Osteoblast (primary cell): ENCODE measurements around the gene TAPT1. TPM values are rescaled to one million over a fixed set of nuclear protein-coding genes. Genes with fewer than 3 reads are reported as not detected.

Source experiments
- DNase-seq: peaks from one replicate; pipeline ENCODE4 v3.0.0; 2011; ENCODE audit warnings: low spot score, mixed read lengths; ENCODE audit not compliant: insufficient read length; ENCODE audit errors: missing footprints
- H2AFZ ChIP-seq: 2 replicates; pipeline ENCODE4 v1.6.0; 2011; ENCODE audit warnings: mild to moderate bottlenecking, low read length
- H3K27ac ChIP-seq: 2 replicates; pipeline ENCODE4 v1.5.1; 2011; ENCODE audit warnings: mild to moderate bottlenecking, low read depth, low read length, moderate library complexity
- H3K27me3 ChIP-seq: 2 replicates; pipeline ENCODE4 v1.6.0; 2012; ENCODE audit warnings: mild to moderate bottlenecking, control low read depth, inconsistent platforms, low read length, moderate library complexity; ENCODE audit not compliant: insufficient read depth
- H3K36me3 ChIP-seq: 2 replicates; pipeline ENCODE4 v1.5.1; 2011; ENCODE audit warnings: mild to moderate bottlenecking, low read length, control low read depth, moderate library complexity; ENCODE audit not compliant: insufficient read depth
- H3K4me1 ChIP-seq: 2 replicates; pipeline ENCODE4 v1.5.1; 2011; ENCODE audit warnings: mild to moderate bottlenecking, low read length, control low read depth, moderate library complexity; ENCODE audit not compliant: insufficient read depth
- H3K4me2 ChIP-seq: 2 replicates; pipeline ENCODE4 v1.6.0; 2011; ENCODE audit warnings: mild to moderate bottlenecking, low read length; ENCODE audit not compliant: insufficient read depth
- H3K4me3 ChIP-seq: fragments of 200-600 bp; sonication (generic); 3 replicates; pipeline ENCODE4 v1.5.1; 2012; ENCODE audit warnings: mild to moderate bottlenecking, low read length, inconsistent platforms; ENCODE audit not compliant: insufficient read depth
- H3K79me2 ChIP-seq: 2 replicates; pipeline ENCODE4 v1.6.0; 2012; ENCODE audit warnings: mild to moderate bottlenecking, low read length, control low read depth, inconsistent platforms; ENCODE audit not compliant: insufficient read depth
- H3K9me3 ChIP-seq: 2 replicates; pipeline ENCODE4 v1.5.1; 2011; ENCODE audit warnings: low read depth, low read length, control low read depth
- H4K20me1 ChIP-seq: 2 replicates; pipeline ENCODE4 v1.6.0; 2012; ENCODE audit warnings: mild to moderate bottlenecking, low read length, control low read depth; ENCODE audit not compliant: insufficient read depth
- total RNA-seq: library from RNA; depleted of rRNA; stranded (reverse); fragments of >200 nt; gene quantifications from 2 replicates; pipeline ENCODE4 v1.2.3, GENCODE V29; 2012
- TF ChIP-seq, protein P1 (sequence below): IDR thresholded peaks from 2 replicates; pipeline ENCODE4 v1.5.1; 2011; ENCODE audit warnings: mild to moderate bottlenecking, low read depth, low read length, moderate library complexity; ENCODE audit errors: extremely low read depth

The TAPT1 gene
- total RNA-seq, 1 donor: 19.5 TPM

DNA sequence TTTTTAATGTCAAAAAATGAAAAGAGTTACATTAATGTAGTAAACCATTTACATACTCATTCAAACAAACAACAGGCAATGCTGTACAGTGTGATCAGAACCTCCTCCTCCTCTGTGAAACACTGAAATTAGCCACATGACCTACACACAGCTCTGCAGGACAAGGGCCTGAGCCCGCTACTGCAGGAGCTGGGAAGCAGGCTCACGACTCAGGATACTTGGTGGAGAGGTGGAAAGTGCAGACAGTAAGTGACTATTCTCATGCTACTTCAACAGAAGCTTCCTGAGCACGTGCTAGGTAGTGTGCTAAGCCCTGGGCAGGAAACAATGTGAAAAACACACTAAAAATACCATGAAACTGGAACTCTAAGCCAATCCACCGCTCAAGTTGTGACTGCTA, 56.8 kb downstream of the TAPT1 start:
- peaks cover 7% of the 10 kb centered on the region for H3K36me3 ChIP-seq
- H4K20me1 ChIP-seq: no peaks in the 10 kb centered on the region
- no peak overlapping the region for H3K4me3 ChIP-seq
- H3K4me2 ChIP-seq: no peak overlapping the region
- H3K79me2 ChIP-seq: no peaks in the 10 kb centered on the region
- H3K27me3 ChIP-seq: no peaks in the 10 kb centered on the region
- no peaks in the 10 kb centered on the region for H3K9me3 ChIP-seq
- H2AFZ ChIP-seq: no peak overlapping the region
- H3K27ac ChIP-seq: no peak overlapping the region
- TF ChIP-seq, protein P1, sequence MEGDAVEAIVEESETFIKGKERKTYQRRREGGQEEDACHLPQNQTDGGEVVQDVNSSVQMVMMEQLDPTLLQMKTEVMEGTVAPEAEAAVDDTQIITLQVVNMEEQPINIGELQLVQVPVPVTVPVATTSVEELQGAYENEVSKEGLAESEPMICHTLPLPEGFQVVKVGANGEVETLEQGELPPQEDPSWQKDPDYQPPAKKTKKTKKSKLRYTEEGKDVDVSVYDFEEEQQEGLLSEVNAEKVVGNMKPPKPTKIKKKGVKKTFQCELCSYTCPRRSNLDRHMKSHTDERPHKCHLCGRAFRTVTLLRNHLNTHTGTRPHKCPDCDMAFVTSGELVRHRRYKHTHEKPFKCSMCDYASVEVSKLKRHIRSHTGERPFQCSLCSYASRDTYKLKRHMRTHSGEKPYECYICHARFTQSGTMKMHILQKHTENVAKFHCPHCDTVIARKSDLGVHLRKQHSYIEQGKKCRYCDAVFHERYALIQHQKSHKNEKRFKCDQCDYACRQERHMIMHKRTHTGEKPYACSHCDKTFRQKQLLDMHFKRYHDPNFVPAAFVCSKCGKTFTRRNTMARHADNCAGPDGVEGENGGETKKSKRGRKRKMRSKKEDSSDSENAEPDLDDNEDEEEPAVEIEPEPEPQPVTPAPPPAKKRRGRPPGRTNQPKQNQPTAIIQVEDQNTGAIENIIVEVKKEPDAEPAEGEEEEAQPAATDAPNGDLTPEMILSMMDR: no peak
- H3K4me1 ChIP-seq: no peaks in the 10 kb centered on the region
- no peak for DNase-seq

DNA sequence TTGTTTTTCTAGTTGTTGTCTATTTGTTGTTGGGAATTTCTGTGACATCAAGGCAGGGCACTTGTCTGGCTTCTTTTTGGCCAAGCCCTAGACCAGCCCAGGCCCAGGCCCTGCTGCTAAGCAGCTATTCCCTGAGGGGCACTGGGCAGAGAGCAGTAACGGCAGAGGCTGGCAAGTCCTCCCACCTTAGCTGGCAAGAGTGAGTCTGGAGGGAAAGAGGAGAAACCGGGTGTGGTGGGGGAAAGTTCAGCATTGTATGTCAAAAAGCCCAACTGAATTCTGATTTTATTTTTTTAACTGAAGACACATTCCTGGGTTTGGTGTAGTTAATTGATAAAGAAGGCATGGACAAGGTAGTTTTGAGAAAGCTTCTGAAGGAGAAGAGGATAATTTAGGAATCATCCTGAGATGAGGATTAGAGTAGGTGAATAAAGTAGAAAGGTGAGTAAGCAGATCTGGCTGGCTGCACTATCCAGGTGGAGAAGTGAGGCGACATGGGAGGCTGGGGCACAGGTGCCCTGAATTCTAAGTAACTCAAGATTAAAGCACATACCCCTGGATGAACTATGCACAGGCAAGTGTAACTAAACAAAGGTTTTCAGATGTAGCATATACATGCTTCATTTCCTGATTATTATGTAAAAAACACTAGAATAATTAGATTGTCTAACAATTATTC, 57.4 kb downstream of the TAPT1 start:
- no peaks in the 10 kb centered on the region for H3K79me2 ChIP-seq
- H3K27ac ChIP-seq: no peak overlapping the region
- DNase-seq: no peak
- no peaks in the 10 kb centered on the region for H3K4me1 ChIP-seq
- H2AFZ ChIP-seq: no peak overlapping the region
- H3K9me3 ChIP-seq: no peaks in the 10 kb centered on the region
- TF ChIP-seq, protein P1: no peak
- H4K20me1 ChIP-seq: no peaks in the 10 kb centered on the region
- H3K27me3 ChIP-seq: no peaks in the 10 kb centered on the region
- no peak overlapping the region for H3K4me2 ChIP-seq
- peaks cover 7% of the 10 kb centered on the region for H3K36me3 ChIP-seq
- no peak overlapping the region for H3K4me3 ChIP-seq

DNA sequence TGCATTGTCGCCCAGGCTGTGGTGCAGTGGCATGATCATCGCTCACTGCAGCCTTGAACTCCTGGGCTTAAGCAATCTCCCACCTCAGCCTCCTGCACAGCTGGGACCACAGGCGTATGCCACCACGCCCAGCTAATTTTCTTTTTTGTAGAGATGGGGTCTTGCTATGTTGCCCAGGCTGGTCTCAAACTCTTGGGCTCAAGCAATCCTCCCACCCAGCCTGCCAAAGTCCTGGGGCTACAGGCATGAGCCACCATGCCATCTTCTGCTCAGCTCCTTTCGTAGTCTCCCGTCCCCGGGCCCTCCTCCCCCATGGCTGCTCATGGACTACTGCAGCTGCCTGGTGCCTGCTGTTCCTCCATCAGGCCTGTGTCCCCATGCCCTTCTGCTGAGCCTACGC, 58.1 kb downstream of the TAPT1 start:
- H3K79me2 ChIP-seq: no peaks in the 10 kb centered on the region
- no peak for DNase-seq
- no peak overlapping the region for H3K27ac ChIP-seq
- no peaks in the 10 kb centered on the region for H4K20me1 ChIP-seq
- H2AFZ ChIP-seq: no peak overlapping the region
- TF ChIP-seq, protein P1: no peak
- no peak overlapping the region for H3K4me2 ChIP-seq
- no peaks in the 10 kb centered on the region for H3K27me3 ChIP-seq
- H3K4me1 ChIP-seq: no peaks in the 10 kb centered on the region
- peaks cover 9% of the 10 kb centered on the region for H3K36me3 ChIP-seq
- no peak overlapping the region for H3K4me3 ChIP-seq
- no peaks in the 10 kb centered on the region for H3K9me3 ChIP-seq

DNA sequence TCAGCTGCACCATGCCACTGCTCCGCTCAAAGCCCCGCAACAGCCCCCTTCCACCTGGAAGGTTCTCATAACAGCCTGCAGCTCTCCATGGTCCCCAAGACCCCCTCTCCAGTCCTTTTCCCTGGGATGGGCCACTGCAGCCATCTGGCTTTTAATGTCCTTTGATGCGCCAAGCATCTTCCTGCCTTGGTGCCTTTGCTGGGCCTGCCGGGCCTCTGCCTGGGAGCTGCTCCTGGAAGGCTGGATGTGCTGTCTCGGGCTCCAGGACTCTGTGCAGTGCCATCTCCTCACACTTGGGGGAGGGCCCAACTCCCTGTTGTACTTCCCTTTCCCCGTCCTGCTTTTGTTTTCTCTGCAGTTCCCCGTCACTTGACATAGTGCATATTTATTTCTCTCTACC, 60.3 kb downstream of the TAPT1 start:
- no peaks in the 10 kb centered on the region for H3K9me3 ChIP-seq
- H3K36me3 ChIP-seq: peaks cover 11% of the 10 kb centered on the region
- H3K4me3 ChIP-seq: no peak overlapping the region
- TF ChIP-seq, protein P1: no peak
- H3K79me2 ChIP-seq: no peaks in the 10 kb centered on the region
- H2AFZ ChIP-seq: no peak overlapping the region
- no peak for DNase-seq
- H3K4me1 ChIP-seq: no peaks in the 10 kb centered on the region
- H3K4me2 ChIP-seq: no peak overlapping the region
- H3K27me3 ChIP-seq: no peaks in the 10 kb centered on the region
- H3K27ac ChIP-seq: no peak overlapping the region
- no peaks in the 10 kb centered on the region for H4K20me1 ChIP-seq
